Astrocyte (in vitro differentiated cells and primary cell): ENCODE results near the gene GRB10. TPM values are rescaled to one million over a fixed set of nuclear protein-coding genes. Genes with fewer than 3 reads are reported as not detected.

ENCODE experiments used
- DNase-seq: peaks from one replicate; pipeline ENCODE4 v3.0.0-alpha.2; 2010; ENCODE audit warnings: low read depth
- FAIRE-seq: peaks from 2 replicates; lab custom pipeline; 2011; peaks lifted over from hg19 to GRCh38; lab: Jason Lieb, UNC
- H2AFZ ChIP-seq: 2 replicates; pipeline ENCODE4 v1.6.0; 2012; ENCODE audit warnings: low read depth, low read length, inconsistent platforms
- H3K27ac ChIP-seq: 2 replicates; pipeline ENCODE4 v1.5.1; 2011; ENCODE audit warnings: low read depth, low read length, inconsistent platforms
- H3K27me3 ChIP-seq: 2 replicates; pipeline ENCODE4 v1.6.0; 2011; ENCODE audit warnings: low read length, inconsistent platforms; ENCODE audit not compliant: insufficient read depth
- H3K36me3 ChIP-seq: 2 replicates; pipeline ENCODE4 v1.5.1; 2011; ENCODE audit warnings: low read length, inconsistent platforms; ENCODE audit not compliant: insufficient read depth
- H3K4me1 ChIP-seq: 2 replicates; pipeline ENCODE4 v1.5.1; 2011; ENCODE audit warnings: low read length, inconsistent platforms; ENCODE audit not compliant: insufficient read depth
- H3K4me2 ChIP-seq: 2 replicates; pipeline ENCODE4 v1.6.0; 2012; ENCODE audit warnings: low read length, inconsistent platforms
- H3K4me3 ChIP-seq: 2 replicates; pipeline ENCODE4 v1.5.1; 2011; ENCODE audit warnings: low read depth, mild to moderate bottlenecking, low read length, inconsistent platforms; ENCODE audit not compliant: insufficient read depth
- H3K79me2 ChIP-seq: 2 replicates; pipeline ENCODE4 v1.6.0; 2012; ENCODE audit warnings: mild to moderate bottlenecking, low read length, inconsistent platforms; ENCODE audit not compliant: insufficient read depth
- H3K9ac ChIP-seq: 2 replicates; pipeline ENCODE4 v1.6.0; 2012; ENCODE audit warnings: mild to moderate bottlenecking, low read length, inconsistent platforms
- H3K9me3 ChIP-seq: 2 replicates; pipeline ENCODE4 v1.5.1; 2012; ENCODE audit warnings: low read depth, mild to moderate bottlenecking, low read length, inconsistent platforms; ENCODE audit not compliant: insufficient read depth
- H4K20me1 ChIP-seq: 2 replicates; pipeline ENCODE4 v1.6.0; 2012; ENCODE audit warnings: low read length, inconsistent platforms; ENCODE audit not compliant: insufficient read depth
- H3K27ac Mint-ChIP-seq: one replicate; pipeline ENCODE4 v1.8.0; 2021; ENCODE audit warnings: mild to moderate bottlenecking, mixed read lengths; ENCODE audit not compliant: unreplicated experiment
- H3K27me3 Mint-ChIP-seq: one replicate; pipeline ENCODE4 v1.8.0; 2021; ENCODE audit warnings: low read depth, mixed read lengths; ENCODE audit not compliant: unreplicated experiment
- H3K36me3 Mint-ChIP-seq: one replicate; pipeline ENCODE4 v1.8.0; 2021; ENCODE audit warnings: low read depth, mixed read lengths; ENCODE audit not compliant: unreplicated experiment
- H3K4me1 Mint-ChIP-seq: one replicate; pipeline ENCODE4 v1.8.0; 2021; ENCODE audit warnings: low read depth, mixed read lengths; ENCODE audit not compliant: unreplicated experiment
- H3K4me3 Mint-ChIP-seq: one replicate; pipeline ENCODE4 v1.8.0; 2021; ENCODE audit warnings: mild to moderate bottlenecking, moderate library complexity, mixed read lengths; ENCODE audit not compliant: unreplicated experiment
- H3K9me3 Mint-ChIP-seq: one replicate; pipeline ENCODE4 v1.8.0; 2021; ENCODE audit warnings: mild to moderate bottlenecking, mixed read lengths; ENCODE audit not compliant: unreplicated experiment
- CTCF ChIP-seq: IDR thresholded peaks from 2 replicates; pipeline ENCODE4 v1.5.1; 2011; ENCODE audit warnings: low read depth, mild to moderate bottlenecking, inconsistent platforms, low read length, moderate library complexity; ENCODE audit not compliant: insufficient read depth
- EZH2 ChIP-seq: IDR thresholded peaks from 2 replicates; pipeline ENCODE4 v1.6.1; 2012; ENCODE audit warnings: mild to moderate bottlenecking, low read length, inconsistent platforms; ENCODE audit not compliant: insufficient read depth
- total RNA-seq: library from RNA; stranded (reverse); gene quantifications from 2 replicates; pipeline ENCODE4 v1.2.1, GENCODE V29; 2021

The GRB10 gene
- total RNA-seq, 1 donor from 2014 or later: 81.9 TPM

DNA sequence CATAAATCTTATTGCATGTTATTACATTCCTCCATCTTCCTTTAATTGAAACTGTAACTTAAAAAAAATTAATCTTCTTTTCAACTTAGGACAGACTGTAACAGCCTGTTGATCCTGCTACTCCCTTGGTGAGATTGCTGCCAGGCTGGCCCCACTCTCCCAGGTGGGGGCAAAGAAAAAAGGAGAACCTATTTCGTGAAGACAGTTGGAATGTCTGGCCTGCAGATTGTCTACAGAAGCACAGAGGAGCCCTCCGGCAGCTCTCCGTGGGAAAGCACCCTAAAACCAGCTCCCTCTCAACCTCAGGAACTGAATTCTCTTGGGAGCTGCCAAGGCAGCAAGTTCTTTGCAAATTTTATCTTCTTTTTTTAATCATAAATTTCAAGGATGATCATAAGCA, 32.8 kb downstream of the GRB10 start:
- Mint-ChIP-seq H3K27ac (no peak overlapping the region), H3K36me3 (peaks cover 37% of the 10 kb centered on the region), H3K4me3 (no peak overlapping the region), H3K27me3 (no peaks in the 10 kb centered on the region), H3K4me1 (peaks cover 13% of the 10 kb centered on the region), H3K9me3 (no peaks in the 10 kb centered on the region)
- no peaks in the 10 kb centered on the region for H3K9me3 ChIP-seq
- no peak overlapping the region for H3K4me2 ChIP-seq
- peaks cover 97% of the 10 kb centered on the region for H3K79me2 ChIP-seq
- no peak for FAIRE-seq
- H3K36me3 ChIP-seq: no peaks in the 10 kb centered on the region
- no peak for TF ChIP-seq EZH2
- TF ChIP-seq CTCF: no peak
- no peak overlapping the region for H3K4me3 ChIP-seq
- H3K4me1 ChIP-seq: no peaks in the 10 kb centered on the region
- H3K9ac ChIP-seq: no peak overlapping the region
- H2AFZ ChIP-seq: no peak overlapping the region
- DNase-seq: no peak
- H3K27me3 ChIP-seq: no peaks in the 10 kb centered on the region
- H3K27ac ChIP-seq: no peak overlapping the region
- peaks cover 93% of the 10 kb centered on the region for H4K20me1 ChIP-seq

DNA sequence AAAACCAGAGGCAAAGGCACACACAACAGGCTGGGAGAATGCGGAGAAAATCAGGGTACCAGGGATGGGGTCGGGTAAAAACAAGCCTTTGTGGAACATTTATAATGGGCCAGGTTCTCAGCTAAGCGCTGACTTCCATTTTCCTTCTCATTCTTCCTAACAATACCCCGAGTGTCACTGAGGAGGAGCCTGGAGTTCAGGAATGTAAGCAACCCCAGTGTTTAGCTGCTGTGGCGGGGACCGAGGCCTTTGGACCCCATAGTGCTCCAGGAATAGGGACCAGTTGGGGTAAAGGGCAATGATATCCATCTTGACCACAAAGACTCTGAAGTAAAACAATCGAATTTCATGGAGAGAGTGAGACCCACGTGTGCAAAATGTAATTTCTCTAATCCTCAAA, 34.2 kb downstream of the GRB10 start:
- H3K79me2 ChIP-seq: peaks cover 97% of the 10 kb centered on the region

More for the DNA sequence above, 34.2 kb downstream of the GRB10 start:
- Histone ChIP-seq H3K9me3 (no peaks in the 10 kb centered on the region), H3K36me3 (peaks cover 5% of the 10 kb centered on the region), H4K20me1 (peaks cover 92% of the 10 kb centered on the region), H3K27ac (no peak overlapping the region), H3K9ac (no peak overlapping the region), H2AFZ (no peak overlapping the region), H3K4me3 (no peak overlapping the region), H3K27me3 (no peaks in the 10 kb centered on the region), H3K4me1 (no peaks in the 10 kb centered on the region), H3K4me2 (no peak overlapping the region)
- DNase-seq (no peak), FAIRE-seq (no peak)
- TF ChIP-seq EZH2 (no peak), CTCF (no peak)
- Mint-ChIP-seq H3K4me3 (no peak overlapping the region), H3K27ac (peak overlapping the region; percentile 67), H3K27me3 (no peaks in the 10 kb centered on the region), H3K4me1 (peaks cover 8% of the 10 kb centered on the region), H3K36me3 (peaks cover 36% of the 10 kb centered on the region), H3K9me3 (peaks cover 2% of the 10 kb centered on the region)
